HepG2 (cell line): ENCODE measurements around the gene ELP5. TPM values are rescaled to one million over a fixed set of nuclear protein-coding genes. Genes with fewer than 3 reads are reported as not detected.
A peak's percentile ranks its signal among the peaks of the same experiment; 100 is the strongest.

Source experiments
- ARNT2 ChIP-seq: sonication (generic); formaldehyde crosslinking; IDR thresholded peaks from 2 replicates; pipeline ENCODE4 v1.8.0; 2022; ENCODE audit warnings: mild to moderate bottlenecking, low read depth, missing genetic modification reagents, moderate library complexity
- ATF7-NPFF ChIP-seq: sonication (generic); formaldehyde crosslinking; IDR thresholded peaks from 2 replicates; pipeline ENCODE4 v1.8.1; 2023; ENCODE audit warnings: mild to moderate bottlenecking, low read depth, missing genetic modification reagents, moderate library complexity
- CREM ChIP-seq, 2 experiments: sonication (generic) in 1 of 2; formaldehyde crosslinking in 1 of 2; IDR thresholded peaks; 2 replicates each; pipeline versions ENCODE4 v1.4.0 to v1.6.1; 2016 to 2020; ENCODE audit warnings: antibody characterized with exemption in 1 of 2, mild to moderate bottlenecking in 1 of 2, missing genetic modification reagents in 1 of 2
- GABPA ChIP-seq, 2 experiments: IDR thresholded peaks; 2 replicates each; pipeline ENCODE4 v1.6.1; 2011 to 2016; ENCODE audit warnings: low read depth in 2 of 2, low read length in 1 of 2, missing biosample characterization in 1 of 2, missing genetic modification characterization in 1 of 2
- GFI1 ChIP-seq: sonication (generic); formaldehyde crosslinking; IDR thresholded peaks from 2 replicates; pipeline ENCODE4 v1.5.0; 2020; ENCODE audit warnings: missing genetic modification reagents, mild to moderate bottlenecking, borderline replicate concordance
- SAFB2 ChIP-seq: sonication (generic); formaldehyde crosslinking; IDR thresholded peaks from 2 replicates; pipeline ENCODE4 v1.5.1; 2020; ENCODE audit warnings: missing genetic modification reagents, low read depth, mild to moderate bottlenecking, borderline replicate concordance
- SP4 ChIP-seq: sonication (generic); formaldehyde crosslinking; IDR thresholded peaks from 2 replicates; pipeline ENCODE4 v1.8.1; 2023; ENCODE audit warnings: mild to moderate bottlenecking, missing genetic modification reagents
- STAT5B ChIP-seq: sonication (generic); formaldehyde crosslinking; IDR thresholded peaks from 2 replicates; pipeline ENCODE4 v1.4.0; 2020; ENCODE audit warnings: missing genetic modification reagents
- TEF ChIP-seq: sonication (generic); formaldehyde crosslinking; IDR thresholded peaks from 2 replicates; pipeline ENCODE4 v1.5.0; 2020; ENCODE audit warnings: missing genetic modification reagents
- ZBTB37 ChIP-seq: sonication (generic); formaldehyde crosslinking; IDR thresholded peaks from 2 replicates; pipeline ENCODE4 v1.4.0; 2020; ENCODE audit warnings: mild to moderate bottlenecking, missing genetic modification reagents
- ZNF207 ChIP-seq: fragments of 450-650 bp; IDR thresholded peaks from 2 replicates; pipeline ENCODE4 v1.6.1; 2016; ENCODE audit warnings: antibody characterized with exemption, borderline replicate concordance
- ZNF275 ChIP-seq: sonication (generic); formaldehyde crosslinking; IDR thresholded peaks from 2 replicates; pipeline ENCODE4 v1.8.0; 2022; ENCODE audit warnings: missing genetic modification reagents, mild to moderate bottlenecking, inconsistent platforms, borderline replicate concordance
- ZNF687 ChIP-seq: sonication (generic); formaldehyde crosslinking; IDR thresholded peaks from 2 replicates; pipeline ENCODE4 v1.5.1; 2020; ENCODE audit warnings: mild to moderate bottlenecking, missing genetic modification reagents, moderate library complexity
- ZNF747 ChIP-seq: sonication (generic); formaldehyde crosslinking; IDR thresholded peaks from 2 replicates; pipeline ENCODE4 v1.8.1; 2023; ENCODE audit warnings: missing genetic modification reagents, mild to moderate bottlenecking, borderline replicate concordance
- ZNF775 ChIP-seq: sonication (generic); formaldehyde crosslinking; IDR thresholded peaks from 2 replicates; pipeline ENCODE4 v1.4.0; 2020; ENCODE audit warnings: missing genetic modification reagents, mild to moderate bottlenecking, moderate library complexity, borderline replicate concordance
- ZNF891 ChIP-seq: sonication (generic); formaldehyde crosslinking; IDR thresholded peaks from 2 replicates; pipeline ENCODE4 v1.5.0; 2020; ENCODE audit warnings: mild to moderate bottlenecking, missing genetic modification reagents
- polyA plus RNA-seq, 8 experiments: library from polyadenylated mRNA; depleted of rRNA in 3 of 8; stranded (reverse) in 7 of 8; unstranded in 1 of 8; fragments of >200 nt; fragmentation: Illumina TruSeq in 4 of 8; extraction: Trizol in 4 of 8; gene quantifications; 2 replicates each; pipeline versions ENCODE4 v1.2.1 to v1.2.3, GENCODE V29; 2011 to 2016; ENCODE audit warnings: low read depth in 4 of 8, missing spikeins in 1 of 8, mixed read lengths in 1 of 8; ENCODE audit not compliant: insufficient read depth in 1 of 8
- total RNA-seq, 5 experiments: library from RNA; depleted of rRNA; stranded (reverse); fragments of >200 nt; fragmentation: Illumina TruSeq; extraction: Trizol; gene quantifications; 2 replicates each; pipeline ENCODE4 v1.2.3, GENCODE V29; 2016; ENCODE audit warnings: low read depth in 1 of 5

ELP5 gene
- total and polyA plus RNA-seq, 2 of the 13 experiments (the other 11 are each of a cell fraction or from before 2014, with no cell fraction given), result 67.6 to 69.8 TPM

GRCh38 chr17:7234083-7234951 lies 17.7 kb upstream of the ELP5 start, which contains the start of gene DVL2 (continued):
- TF ChIP-seq ARNT2, result no peak; the same call in 1 of the 2 replicates
- TF ChIP-seq ZNF747 (CRISPR knock-in tag), result peak; percentile 95; the same call in 1 of the 2 replicates
- TF ChIP-seq GFI1 (CRISPR knock-in tag), result 0 out of 2 replicates have a peak, but pooled peaks have one; percentile 11
- TF ChIP-seq ZNF891 (CRISPR knock-in tag), result peak; percentile 58; the same call in 1 of the 2 replicates
- TF ChIP-seq ZNF207, result peak; percentile 97; the same call in 1 of the 2 replicates
- TF ChIP-seq ZNF275 (CRISPR knock-in tag), result 0 out of 2 replicates have a peak, but pooled peaks have one; percentile 52
- TF ChIP-seq SP4 (CRISPR knock-in tag), result peak; percentile 93
- peak; percentile 21; the same call in 1 of the 2 replicates for TF ChIP-seq CREM (IDR thresholded peaks at IDR 0.05)
- TF ChIP-seq CREM (CRISPR knock-in tag; IDR thresholded peaks at IDR 0.05), result no peak
- no peak for TF ChIP-seq STAT5B (CRISPR knock-in tag)
- no peak for TF ChIP-seq GABPA (IDR thresholded peaks at IDR 0.05; ENCODE audit: low read depth, low read length)
- peak; percentile 55; the same call in 1 of the 2 replicates for TF ChIP-seq GABPA (CRISPR knock-in tag; IDR thresholded peaks at IDR 0.05; ENCODE audit: low read depth)
- TF ChIP-seq TEF (CRISPR knock-in tag), result peak; percentile 48; the same call in 1 of the 2 replicates
- peak; percentile 98 for TF ChIP-seq SAFB2 (CRISPR knock-in tag)
- no peak for TF ChIP-seq ZBTB37 (CRISPR knock-in tag)
- TF ChIP-seq ZNF687 (CRISPR knock-in tag), result peak; percentile 95
- no peak for TF ChIP-seq ZNF775 (CRISPR knock-in tag)
- peak; percentile 39 for TF ChIP-seq ATF7-NPFF (CRISPR knock-in tag)
